Left lung (tissue), 10 donors: ENCODE results near the gene JARID2. TPM values are rescaled to one million over a fixed set of nuclear protein-coding genes. Genes with fewer than 3 reads are reported as not detected.
A peak's percentile ranks its signal among the peaks of the same experiment; 100 is the strongest.
"Not testable (repeated sequence)": the region's sequence is repeated elsewhere in the genome, so short reads cannot be mapped to it uniquely, and the experiment has no call there.

Source experiments
- ATAC-seq: fragments of 200-7000 bp; cut with Tn5 transposase; one replicate; pipeline ENCODE4 v1.9.1; 2020; ENCODE audit warnings: moderate library complexity
- DNase-seq, 4 donors: peaks; one replicate each; pipeline ENCODE4 v3.0.0-alpha.2; 2013 to 2020
- H3K27ac ChIP-seq, 2 donors: fragments of 200-600 bp; sonication (generic) in 1 of 2; one replicate each; pipeline versions ENCODE4 v1.5.0 to v1.8.0; 2020 to 2021
- H3K27me3 ChIP-seq, 2 donors: fragments of 200-600 bp; sonication (generic) in 1 of 2; one replicate each; pipeline versions ENCODE4 v1.5.0 to v1.8.0; 2020 to 2021
- H3K36me3 ChIP-seq, 2 donors: fragments of 200-600 bp; sonication (generic) in 1 of 2; one replicate each; pipeline versions ENCODE4 v1.5.0 to v1.8.0; 2020 to 2021
- H3K4me1 ChIP-seq, 2 donors: fragments of 200-600 bp; one replicate each; pipeline ENCODE4 v1.8.0; 2021
- H3K4me3 ChIP-seq, 2 donors: fragments of 200-600 bp; sonication (generic) in 1 of 2; one replicate each; pipeline versions ENCODE4 v1.5.0 to v1.8.0; 2020 to 2021; ENCODE audit warnings: mild to moderate bottlenecking in 1 of 2
- H3K9me3 ChIP-seq, 2 donors: fragments of 200-600 bp; sonication (generic) in 1 of 2; one replicate each; pipeline versions ENCODE4 v1.5.0 to v1.8.0; 2020 to 2021
- intact Hi-C, 2 donors: fragments of 100-400 bp; cut with DNase I; formaldehyde crosslinking; loops; one replicate each; pipeline versions ENCODE4 v1.11.2 to v1.14.2; 2022
- polyA plus RNA-seq, 6 donors: library from polyadenylated mRNA; unstranded; fragments of 120-200 nt; gene quantifications; one replicate each; pipeline ENCODE4 v1.2.1, GENCODE V29; 2013; ENCODE audit not compliant: insufficient read length in 6 of 6
- total RNA-seq, 2 donors: library from RNA; stranded (reverse); fragmentation: NEBNext Ultra II Directional; extraction: Animal tissue kit (Norgen Biotek cat#: 25700); gene quantifications; one replicate each; pipeline ENCODE4 v1.2.1, GENCODE V29; 2021
- TF ChIP-seq, protein P1 (sequence below), 2 donors: fragments of 200-600 bp; sonication (generic) in 1 of 2; IDR thresholded peaks; one replicate each; pipeline versions ENCODE4 v1.5.0 to v1.8.0; 2021; ENCODE audit warnings: antibody characterized with exemption in 2 of 2
- donor health status: DM: no; HTN: yes; CAD: no.
- donor health status: DM: no; HTN: no; CAD: no.

Gene JARID2
- total and polyA plus RNA-seq, 8 donors, result 10.2 to 19.4 (median 17.8) TPM

DNA sequence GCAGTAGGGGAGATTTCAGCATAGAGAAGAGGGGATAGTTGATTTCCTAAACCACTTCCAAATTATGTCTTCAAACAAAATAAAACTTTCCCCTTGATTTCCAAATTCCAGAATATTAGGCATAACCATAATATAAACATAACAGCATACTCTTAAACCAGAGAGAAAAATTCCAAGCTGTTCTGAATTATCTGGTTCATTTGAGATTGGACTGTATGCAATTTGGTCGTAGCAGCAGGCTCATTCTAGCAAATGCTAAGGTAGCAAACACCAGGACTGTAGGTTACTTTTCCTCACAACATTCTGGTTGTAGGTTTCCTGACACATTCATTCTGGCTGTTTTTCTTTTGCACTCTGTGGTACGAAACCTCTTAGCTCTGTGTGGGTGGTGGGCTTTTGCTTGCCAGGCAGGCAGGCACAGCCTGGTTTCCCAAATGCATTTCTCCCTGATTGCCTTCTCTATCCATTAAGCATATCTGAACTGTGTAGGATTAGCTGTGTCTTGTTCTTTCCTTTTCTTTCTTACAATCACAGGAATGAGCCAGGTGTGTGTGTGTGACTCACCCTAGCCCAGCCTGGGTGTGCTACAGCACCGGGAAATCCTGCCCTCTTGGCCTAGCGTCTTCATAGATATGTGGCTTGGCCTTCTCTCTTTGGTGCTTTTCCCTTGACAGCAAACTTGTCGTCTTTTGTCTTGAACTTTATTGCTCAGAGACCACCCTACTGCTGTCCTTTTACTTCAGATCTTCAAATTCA, 77.1 kb downstream of the JARID2 start:
- Histone ChIP-seq H3K9me3 (no peaks in the 10 kb centered on the region), H3K4me3 (no peak overlapping the region), H3K4me1 (peaks cover 7 to 56% of the 10 kb centered on the region in 2 donors), H3K36me3 (no peaks in the 10 kb centered on the region), H3K27me3 (no peaks in the 10 kb centered on the region), H3K27ac (no peak overlapping the region)
- intact Hi-C loops, result no loop called here
- TF ChIP-seq, protein P1, sequence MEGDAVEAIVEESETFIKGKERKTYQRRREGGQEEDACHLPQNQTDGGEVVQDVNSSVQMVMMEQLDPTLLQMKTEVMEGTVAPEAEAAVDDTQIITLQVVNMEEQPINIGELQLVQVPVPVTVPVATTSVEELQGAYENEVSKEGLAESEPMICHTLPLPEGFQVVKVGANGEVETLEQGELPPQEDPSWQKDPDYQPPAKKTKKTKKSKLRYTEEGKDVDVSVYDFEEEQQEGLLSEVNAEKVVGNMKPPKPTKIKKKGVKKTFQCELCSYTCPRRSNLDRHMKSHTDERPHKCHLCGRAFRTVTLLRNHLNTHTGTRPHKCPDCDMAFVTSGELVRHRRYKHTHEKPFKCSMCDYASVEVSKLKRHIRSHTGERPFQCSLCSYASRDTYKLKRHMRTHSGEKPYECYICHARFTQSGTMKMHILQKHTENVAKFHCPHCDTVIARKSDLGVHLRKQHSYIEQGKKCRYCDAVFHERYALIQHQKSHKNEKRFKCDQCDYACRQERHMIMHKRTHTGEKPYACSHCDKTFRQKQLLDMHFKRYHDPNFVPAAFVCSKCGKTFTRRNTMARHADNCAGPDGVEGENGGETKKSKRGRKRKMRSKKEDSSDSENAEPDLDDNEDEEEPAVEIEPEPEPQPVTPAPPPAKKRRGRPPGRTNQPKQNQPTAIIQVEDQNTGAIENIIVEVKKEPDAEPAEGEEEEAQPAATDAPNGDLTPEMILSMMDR (IDR thresholded peaks at IDR 0.05), result no peak
- ATAC-seq (peak; percentile 63), DNase-seq (no peak)

DNA sequence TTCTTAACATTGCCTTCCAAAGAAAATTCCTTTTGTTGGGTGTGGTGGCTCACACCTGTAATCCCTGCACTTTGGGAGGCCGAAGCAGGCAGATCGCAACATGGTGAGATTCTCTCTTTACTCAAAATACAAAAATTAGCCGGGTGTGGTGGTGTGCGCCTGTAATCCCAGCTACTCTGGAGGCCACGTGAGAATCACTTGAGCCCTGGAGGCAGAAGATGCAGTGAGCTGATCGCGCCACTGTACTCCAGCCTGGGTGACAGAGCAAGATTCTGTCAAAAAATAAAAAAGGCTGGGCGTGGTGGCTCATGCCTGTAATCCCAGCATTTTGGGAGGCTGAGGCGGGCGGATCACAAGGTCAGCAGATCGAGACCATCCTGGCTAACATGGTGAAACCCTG, 77.7 kb downstream of the JARID2 start:
- H3K27me3 ChIP-seq, ATAC-seq, H3K9me3 ChIP-seq, H3K4me3 ChIP-seq, intact Hi-C loops, H3K36me3 ChIP-seq, DNase-seq, H3K27ac ChIP-seq: not testable (repeated sequence)
- peaks cover 8 to 50% of the 10 kb centered on the region in 2 donors for H3K4me1 ChIP-seq

GRCh38 chr6:15324427-15324985, 78.6 kb downstream of the JARID2 start:
- DNase-seq, result no peak

GRCh38 chr6:15325540-15325955, 79.7 kb downstream of the JARID2 start:
- Histone ChIP-seq H3K4me1 (peaks cover 24 to 62% of the 10 kb centered on the region in 2 donors), H3K36me3 (no peaks in the 10 kb centered on the region), H3K4me3 (no peak overlapping the region), H3K27me3 (no peaks in the 10 kb centered on the region), H3K9me3 (no peaks in the 10 kb centered on the region), H3K27ac (no peak overlapping the region)
- TF ChIP-seq, protein P1 (IDR thresholded peaks at IDR 0.05), result no peak
- ATAC-seq (no peak), DNase-seq (no peak)
- intact Hi-C loops, result no loop called here

More at GRCh38 chr6:15324427-15324985, 78.6 kb downstream of the JARID2 start:
- intact Hi-C loops, result no loop called here
- H3K4me3 ChIP-seq, result no peak overlapping the region
- ATAC-seq, result no peak
- no peak overlapping the region for H3K27ac ChIP-seq
- no peaks in the 10 kb centered on the region for H3K9me3 ChIP-seq
- no peaks in the 10 kb centered on the region for H3K27me3 ChIP-seq
- H3K36me3 ChIP-seq, result no peaks in the 10 kb centered on the region
- TF ChIP-seq, protein P1 (IDR thresholded peaks at IDR 0.05), result no peak
- peaks cover 14 to 52% of the 10 kb centered on the region in 2 donors for H3K4me1 ChIP-seq

GRCh38 chr6:15326067-15326614, 80.3 kb downstream of the JARID2 start:
- TF ChIP-seq, protein P1 (IDR thresholded peaks at IDR 0.05), result no peak
- intact Hi-C loops, result no loop called here
- no peak for ATAC-seq

More at GRCh38 chr6:15326067-15326614, 80.3 kb downstream of the JARID2 start:
- no peaks in the 10 kb centered on the region for H3K9me3 ChIP-seq
- DNase-seq, result no peak
- no peaks in the 10 kb centered on the region for H3K27me3 ChIP-seq
- no peak overlapping the region for H3K27ac ChIP-seq
- H3K4me1 ChIP-seq, result peaks cover 25 to 68% of the 10 kb centered on the region in 2 donors
- no peaks in the 10 kb centered on the region for H3K36me3 ChIP-seq
- H3K4me3 ChIP-seq, result no peak overlapping the region
